ENCODE results near the gene CPNE6.
A peak's percentile ranks its signal among the peaks of the same experiment; 100 is the strongest.

The CPNE6 gene

GRCh38 chr14:24069411-24069735 lies 2.0 kb upstream of the CPNE6 start:
- DNase-seq (ENCODE audit: low spot score) = no peak

GRCh38 chr14:24070285-24071143 lies 848 bp upstream of the CPNE6 start:
- no peak for DNase-seq (ENCODE audit: low spot score)

- no peak for DNase-seq (ENCODE audit: low spot score)
Observed at GRCh38 chr14:24071836-24072430, 571 bp downstream of the CPNE6 start.

- DNase-seq (ENCODE audit: low spot score) = no peak
Observed at GRCh38 chr14:24072436-24072835, 1.1 kb downstream of the CPNE6 start.

GRCh38 chr14:24072881-24073877 lies 1.8 kb downstream of the CPNE6 start:
- DNase-seq (ENCODE audit: low spot score) = no peak

- no peak for DNase-seq (ENCODE audit: low spot score)
Observed at GRCh38 chr14:24074625-24075484, 3.5 kb downstream of the CPNE6 start.

- no peak for DNase-seq (ENCODE audit: low spot score)
Observed at GRCh38 chr14:24075485-24076301, 4.3 kb downstream of the CPNE6 start.

- no peak for DNase-seq (ENCODE audit: low spot score)
Observed at GRCh38 chr14:24076302-24076601, 4.9 kb downstream of the CPNE6 start.

GRCh38 chr14:24077086-24077485 lies 5.7 kb downstream of the CPNE6 start:
- DNase-seq (ENCODE audit: low spot score) = no peak

- DNase-seq (ENCODE audit: low spot score) = no peak
Observed at GRCh38 chr14:24078146-24078545, 6.8 kb downstream of the CPNE6 start.

GRCh38 chr14:24079491-24080141 lies 8.3 kb downstream of the CPNE6 start:
- no peak for DNase-seq (ENCODE audit: low spot score)

GRCh38 chr14:24080142-24080530 lies 8.8 kb downstream of the CPNE6 start:
- no peak for DNase-seq (ENCODE audit: low spot score)

- DNase-seq (ENCODE audit: low spot score) = peak; percentile 29
Observed at GRCh38 chr14:24080888-24081738, 9.8 kb downstream of the CPNE6 start.

- DNase-seq (ENCODE audit: low spot score) = no peak
Observed at GRCh38 chr14:24081739-24082211, 10.4 kb downstream of the CPNE6 start.

- no peak for DNase-seq (ENCODE audit: low spot score)
Observed at GRCh38 chr14:24082411-24083080, 11.2 kb downstream of the CPNE6 start.

- no peak for DNase-seq (ENCODE audit: low spot score)
Observed at GRCh38 chr14:24083462-24083861, 12.1 kb downstream of the CPNE6 start.

- DNase-seq (ENCODE audit: low spot score) = no peak
Observed at GRCh38 chr14:24084440-24084839, 13.1 kb downstream of the CPNE6 start.

- no peak for DNase-seq (ENCODE audit: low spot score)
Observed at GRCh38 chr14:24085215-24085614, 13.9 kb downstream of the CPNE6 start.
